GM12878 (cell line): ENCODE measurements around the gene CD200R1. TPM values are rescaled to one million over a fixed set of nuclear protein-coding genes. Genes with fewer than 3 reads are reported as not detected.

ENCODE experiments used
- ATF2 ChIP-seq: IDR thresholded peaks from 2 replicates; pipeline ENCODE4 v1.6.1; 2012; ENCODE audit warnings: low read length, inconsistent platforms
- ATF3 ChIP-seq: IDR thresholded peaks from 2 replicates; pipeline ENCODE4 v1.6.1; 2011; ENCODE audit warnings: low read depth, mild to moderate bottlenecking, low read length, moderate library complexity, borderline replicate concordance; ENCODE audit errors: extremely low read depth
- BHLHE40 ChIP-seq, 2 experiments: fragments of 450-650 bp in 1 of 2; IDR thresholded peaks; 2 replicates each; pipeline ENCODE4 v1.6.1; 2011 to 2017; ENCODE audit warnings: low read depth in 2 of 2, borderline replicate concordance in 1 of 2, improper control_type of control experiment in 1 of 2, low read length in 1 of 2, mild to moderate bottlenecking in 1 of 2
- E4F1 ChIP-seq: fragments of 450-650 bp; IDR thresholded peaks from 2 replicates; pipeline ENCODE4 v1.6.1; 2018; ENCODE audit warnings: borderline replicate concordance, mild to moderate bottlenecking; ENCODE audit not compliant: partially characterized antibody
- EZH2 ChIP-seq: IDR thresholded peaks from 2 replicates; pipeline ENCODE4 v1.6.1; 2012; ENCODE audit warnings: low read depth, mild to moderate bottlenecking, control low read depth, inconsistent platforms, low read length, borderline replicate concordance; ENCODE audit not compliant: control insufficient read depth
- IKZF1 ChIP-seq: fragments of 450-650 bp; conservative IDR thresholded peaks from 2 replicates; pipeline ENCODE4 v1.6.1; 2017; ENCODE audit warnings: antibody characterized with exemption, mild to moderate bottlenecking
- NBN ChIP-seq: fragments of 450-650 bp; IDR thresholded peaks from 2 replicates; pipeline ENCODE4 v1.6.1; 2016
- NR2C1 ChIP-seq: fragments of 450-650 bp; IDR thresholded peaks from 2 replicates; pipeline ENCODE4 v1.6.1; 2017; ENCODE audit warnings: antibody characterized with exemption, mild to moderate bottlenecking, moderate library complexity
- NRF1 ChIP-seq: conservative IDR thresholded peaks from 2 replicates; pipeline ENCODE4 v1.6.1; 2011; ENCODE audit warnings: mild to moderate bottlenecking, low read depth, low read length, improper control_type of control experiment
- RELB ChIP-seq: fragments of 450-650 bp; IDR thresholded peaks from 2 replicates; pipeline ENCODE4 v1.6.1; 2017; ENCODE audit warnings: low read depth, mild to moderate bottlenecking, moderate library complexity
- SIX5 ChIP-seq: IDR thresholded peaks from 2 replicates; pipeline ENCODE4 v1.6.1; 2011; ENCODE audit warnings: mild to moderate bottlenecking, low read depth, low read length, moderate library complexity; ENCODE audit not compliant: severe bottlenecking
- SMARCA5 ChIP-seq: fragments of 450-650 bp; IDR thresholded peaks from 2 replicates; pipeline ENCODE4 v1.6.1; 2017; ENCODE audit warnings: mild to moderate bottlenecking
- SMC3 ChIP-seq: IDR thresholded peaks from 2 replicates; pipeline ENCODE4 v1.6.1; 2011; ENCODE audit warnings: low read length, improper control_type of control experiment, borderline replicate concordance
- SREBF1 ChIP-seq: IDR thresholded peaks from 2 replicates; pipeline ENCODE4 v1.6.1; 2012; ENCODE audit warnings: mild to moderate bottlenecking, low read length
- polyA plus RNA-seq, 11 experiments: library from polyadenylated mRNA; depleted of rRNA in 4 of 11; unstranded in 6 of 11; stranded (reverse) in 5 of 11; fragments of >200 nt; fragmentation: Nextera tagmentation in 4 of 11; fragmentation: Illumina TruSeq in 1 of 11; extraction: Ambion mirVana in 4 of 11; extraction: Trizol in 1 of 11; gene quantifications; 1 replicate in 1 of 11; 2 replicates in 10 of 11; pipeline versions ENCODE4 v1.2.1 to v1.2.3, GENCODE V29; 2011 to 2016; ENCODE audit warnings: inconsistent platforms in 2 of 11, missing spikeins in 2 of 11, low read depth in 1 of 11
- total RNA-seq, 4 experiments: library from RNA; depleted of rRNA in 3 of 4; stranded (reverse); fragments of >200 nt in 3 of 4; fragmentation: Illumina TruSeq in 1 of 4; extraction: Trizol in 1 of 4; gene quantifications; 2 replicates each; pipeline versions ENCODE4 v1.2.1 to v1.2.3, GENCODE V29; 2013 to 2021
- TF ChIP-seq, protein P1 (sequence below): IDR thresholded peaks from 2 replicates; pipeline ENCODE4 v1.6.1; 2012; ENCODE audit warnings: mild to moderate bottlenecking, low read depth, low read length

CD200R1 gene
- total and polyA plus RNA-seq, 10 of the 15 experiments (the other 5 are each of a cell fraction or from before 2014, with no cell fraction given): 0.15 to 1.1 (median 0.88) TPM

DNA sequence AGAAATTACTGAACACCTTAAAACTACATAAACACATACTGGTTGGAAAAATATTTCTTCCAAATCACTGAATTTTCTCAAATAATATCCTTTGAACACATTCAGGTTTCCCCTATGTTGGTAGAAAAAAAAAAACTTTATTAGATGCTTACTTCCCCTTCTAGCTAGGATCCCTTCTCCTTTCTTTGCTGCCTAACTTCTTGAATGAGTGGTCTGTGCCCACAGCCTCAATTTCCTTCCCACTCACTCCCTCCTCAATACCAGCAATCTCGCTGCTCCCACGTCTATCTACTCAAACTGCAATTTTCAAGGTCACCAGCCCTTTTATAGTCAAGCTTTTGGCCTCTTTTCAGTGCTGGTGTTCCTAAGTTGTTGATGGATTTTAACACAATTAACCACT, 8.3 kb downstream of the CD200R1 start (continued):
- TF ChIP-seq, protein P1, sequence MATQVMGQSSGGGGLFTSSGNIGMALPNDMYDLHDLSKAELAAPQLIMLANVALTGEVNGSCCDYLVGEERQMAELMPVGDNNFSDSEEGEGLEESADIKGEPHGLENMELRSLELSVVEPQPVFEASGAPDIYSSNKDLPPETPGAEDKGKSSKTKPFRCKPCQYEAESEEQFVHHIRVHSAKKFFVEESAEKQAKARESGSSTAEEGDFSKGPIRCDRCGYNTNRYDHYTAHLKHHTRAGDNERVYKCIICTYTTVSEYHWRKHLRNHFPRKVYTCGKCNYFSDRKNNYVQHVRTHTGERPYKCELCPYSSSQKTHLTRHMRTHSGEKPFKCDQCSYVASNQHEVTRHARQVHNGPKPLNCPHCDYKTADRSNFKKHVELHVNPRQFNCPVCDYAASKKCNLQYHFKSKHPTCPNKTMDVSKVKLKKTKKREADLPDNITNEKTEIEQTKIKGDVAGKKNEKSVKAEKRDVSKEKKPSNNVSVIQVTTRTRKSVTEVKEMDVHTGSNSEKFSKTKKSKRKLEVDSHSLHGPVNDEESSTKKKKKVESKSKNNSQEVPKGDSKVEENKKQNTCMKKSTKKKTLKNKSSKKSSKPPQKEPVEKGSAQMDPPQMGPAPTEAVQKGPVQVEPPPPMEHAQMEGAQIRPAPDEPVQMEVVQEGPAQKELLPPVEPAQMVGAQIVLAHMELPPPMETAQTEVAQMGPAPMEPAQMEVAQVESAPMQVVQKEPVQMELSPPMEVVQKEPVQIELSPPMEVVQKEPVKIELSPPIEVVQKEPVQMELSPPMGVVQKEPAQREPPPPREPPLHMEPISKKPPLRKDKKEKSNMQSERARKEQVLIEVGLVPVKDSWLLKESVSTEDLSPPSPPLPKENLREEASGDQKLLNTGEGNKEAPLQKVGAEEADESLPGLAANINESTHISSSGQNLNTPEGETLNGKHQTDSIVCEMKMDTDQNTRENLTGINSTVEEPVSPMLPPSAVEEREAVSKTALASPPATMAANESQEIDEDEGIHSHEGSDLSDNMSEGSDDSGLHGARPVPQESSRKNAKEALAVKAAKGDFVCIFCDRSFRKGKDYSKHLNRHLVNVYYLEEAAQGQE: no peak
- TF ChIP-seq NR2C1 (no peak), EZH2 (no peak), ATF2 (no peak; the same call in 1 of the 2 replicates), E4F1 (no peak), ATF3 (no peak), NRF1 (no peak), SMC3 (no peak), BHLHE40 (IDR thresholded peaks at IDR 0.05; ENCODE audit: borderline replicate concordance in 1 of 2, low read depth in 2 of 2, low read length in 1 of 2) (no peak), NBN (0 out of 2 replicates have a peak, but pooled peaks have one; percentile 23), SIX5 (no peak), SMARCA5 (no peak), SREBF1 (no peak), RELB (no peak), IKZF1 (no peak)
